RWPE1 (cell line): ENCODE results near the gene GOLGA3.

Source experiments
- CTCF ChIA-PET: fragments of 350-600 bp; sonication (Branson Sonifier 250); formaldehyde crosslinking; extraction: SDS; loops from one replicate; lab custom pipeline; 2021; lab: Yijun Ruan, JAX
- POLR2A ChIA-PET: fragments of 400-600 bp; formaldehyde crosslinking; extraction: SDS; loops from one replicate; lab custom pipeline; 2020; ENCODE audit warnings: antibody characterized with exemption; ENCODE audit not compliant: low non-redundant PET; lab: Yijun Ruan, JAX
- DNase-seq: peaks from one replicate; pipeline ENCODE4 v3.0.0; 2012; ENCODE audit warnings: low spot score
- H3K27ac ChIP-seq: fragments of 450-650 bp; 2 replicates; pipeline ENCODE4 v1.5.1; 2017
- CTCF ChIP-seq: fragments of 450-650 bp; conservative IDR thresholded peaks from 2 replicates; pipeline ENCODE4 v1.5.1; 2017; ENCODE audit warnings: low read depth, mild to moderate bottlenecking

Gene GOLGA3

GRCh38 chr12:132720606-132721345 lies 107.9 kb downstream of the GOLGA3 start:
- CTCF ChIA-PET, result no interaction called here
- TF ChIP-seq CTCF, result no peak
- POLR2A ChIA-PET, result no interaction called here
- H3K27ac ChIP-seq, result peak overlapping the region; percentile 52
- no peak for DNase-seq

- CTCF ChIA-PET, result no interaction called here
- DNase-seq, result no peak
- peak overlapping the region; percentile 52 for H3K27ac ChIP-seq
- POLR2A ChIA-PET, result no interaction called here
- no peak for TF ChIP-seq CTCF
Observed at GRCh38 chr12:132719954-132720324, 108.7 kb downstream of the GOLGA3 start.

GRCh38 chr12:132719141-132719953 lies 109.3 kb downstream of the GOLGA3 start:
- CTCF ChIA-PET, result no interaction called here
- no peak for TF ChIP-seq CTCF
- POLR2A ChIA-PET, result no interaction called here
- no peak for DNase-seq
- H3K27ac ChIP-seq, result peak overlapping the region; percentile 52
